Measurements from ENCODE around the gene C2orf76. TPM values are rescaled to one million over a fixed set of nuclear protein-coding genes. Genes with fewer than 3 reads are reported as not detected.

Gene C2orf76
- total and polyA plus RNA-seq, 2 experiments from 2014 or later, result 5.8 to 21.6 TPM

GRCh38 chr2:119333360-119333759 lies 33.3 kb downstream of the C2orf76 start:
- H3K27me3 Mint-ChIP-seq (ENCODE audit: insufficient read depth, low read depth, poor library complexity), result peaks cover 3% of the 10 kb centered on the region

More at GRCh38 chr2:119333360-119333759, 33.3 kb downstream of the C2orf76 start:
- H2AFZ ChIP-seq, result no peak overlapping the region
- H3K27ac ChIP-seq (ENCODE audit: low read depth), result no peak overlapping the region
- no peaks in the 10 kb centered on the region for H3F3A ChIP-seq (replicated peaks; ENCODE audit: low read depth)
- no peaks in the 10 kb centered on the region for H3K79me2 ChIP-seq (replicated peaks; ENCODE audit: insufficient read depth)
- Mint-ChIP-seq H3K27ac (peak overlapping the region; percentile 48; the same call in 1 of the 2 replicates), H3K36me3 (ENCODE audit: low read depth) (no peaks in the 10 kb centered on the region), H3K4me3 (no peak overlapping the region), H3K9me3 (no peaks in the 10 kb centered on the region), H3K4me1 (no peaks in the 10 kb centered on the region)
- no peak overlapping the region for H3K4me2 ChIP-seq
- no peaks in the 10 kb centered on the region for H3K36me3 ChIP-seq (ENCODE audit: insufficient read depth)
- TF ChIP-seq ZNF331 (CRISPR knock-in tag; IDR thresholded peaks at IDR 0.05; ENCODE audit: low read depth), result no peak
- no peak for TF ChIP-seq JUNB (IDR thresholded peaks at IDR 0.05; ENCODE audit: unreplicated experiment)
- TF ChIP-seq POLR2AphosphoS5 (IDR thresholded peaks at IDR 0.05; ENCODE audit: low read depth), result no peak
- no peak for TF ChIP-seq ETS1 (IDR thresholded peaks at IDR 0.05)
- no peak for TF ChIP-seq STAT1 (IDR thresholded peaks at IDR 0.05; ENCODE audit: unreplicated experiment)
- TF ChIP-seq NANOG (IDR thresholded peaks at IDR 0.05; ENCODE audit: borderline replicate concordance), result no peak
- no peak for TF ChIP-seq REST (IDR thresholded peaks at IDR 0.05; ENCODE audit: unreplicated experiment)
- no peak for TF ChIP-seq CTCF (conservative IDR thresholded peaks at IDR 0.05; ENCODE audit: low read depth in 2 of 2)
- DNase-seq (ENCODE audit: low spot score) (no peak), ATAC-seq (no peak)
- no peaks in the 10 kb centered on the region for H3K27me3 ChIP-seq (ENCODE audit: insufficient read depth)
- H3K4me3 ChIP-seq, result no peak overlapping the region
- no peaks in the 10 kb centered on the region for H3K4me1 ChIP-seq (ENCODE audit: insufficient read depth)
- no peaks in the 10 kb centered on the region for H3K9me2 ChIP-seq (ENCODE audit: insufficient read depth)
- H4K20me1 ChIP-seq (replicated peaks; ENCODE audit: insufficient read depth), result no peaks in the 10 kb centered on the region

All from GM23338 (cell line).